GM12878 (cell line): ENCODE results near the gene USP5. TPM values are rescaled to one million over a fixed set of nuclear protein-coding genes. Genes with fewer than 3 reads are reported as not detected.

Experiments used
- ATF7 ChIP-seq: fragments of 450-650 bp; IDR thresholded peaks from 2 replicates; pipeline ENCODE4 v1.6.1; 2016; ENCODE audit warnings: low read depth, mild to moderate bottlenecking
- BHLHE40 ChIP-seq, 2 experiments: fragments of 450-650 bp in 1 of 2; IDR thresholded peaks; 2 replicates each; pipeline ENCODE4 v1.6.1; 2011 to 2017; ENCODE audit warnings: low read depth in 2 of 2, borderline replicate concordance in 1 of 2, improper control_type of control experiment in 1 of 2, low read length in 1 of 2, mild to moderate bottlenecking in 1 of 2
- BRCA1 ChIP-seq: IDR thresholded peaks from 2 replicates; pipeline ENCODE4 v1.6.1; 2011; ENCODE audit warnings: low read depth, low read length, improper control_type of control experiment
- GATAD2B ChIP-seq: fragments of 450-650 bp; conservative IDR thresholded peaks from 2 replicates; pipeline ENCODE4 v1.6.1; 2017; ENCODE audit warnings: low read depth, mild to moderate bottlenecking, moderate library complexity
- HCFC1 ChIP-seq: fragments of 150-350 bp; IDR thresholded peaks from 2 replicates; pipeline ENCODE4 v1.6.1; 2014; ENCODE audit warnings: low read length
- IKZF1 ChIP-seq: fragments of 450-650 bp; conservative IDR thresholded peaks from 2 replicates; pipeline ENCODE4 v1.6.1; 2017; ENCODE audit warnings: antibody characterized with exemption, mild to moderate bottlenecking
- IKZF2 ChIP-seq, 2 experiments: fragments of 450-650 bp; IDR thresholded peaks; 2 replicates each; pipeline ENCODE4 v1.6.1; 2017; ENCODE audit warnings: mild to moderate bottlenecking in 2 of 2, moderate library complexity in 2 of 2
- MEF2B ChIP-seq: fragments of 450-650 bp; IDR thresholded peaks from 2 replicates; pipeline ENCODE4 v1.6.1; 2018; ENCODE audit warnings: mild to moderate bottlenecking, moderate library complexity; ENCODE audit not compliant: partially characterized antibody, poor library complexity, severe bottlenecking
- NBN ChIP-seq: fragments of 450-650 bp; IDR thresholded peaks from 2 replicates; pipeline ENCODE4 v1.6.1; 2016
- RB1 ChIP-seq: fragments of 450-650 bp; formaldehyde crosslinking; IDR thresholded peaks from 2 replicates; pipeline ENCODE4 v1.6.1; 2017; ENCODE audit warnings: mild to moderate bottlenecking, borderline replicate concordance
- RELA ChIP-seq: fragments of 450-650 bp; IDR thresholded peaks from 2 replicates; pipeline ENCODE4 v1.8.0; 2014; ENCODE audit warnings: borderline replicate concordance; ENCODE audit not compliant: partially characterized antibody
- RUNX3 ChIP-seq: IDR thresholded peaks from 2 replicates; pipeline ENCODE4 v1.6.1; 2012; ENCODE audit warnings: low read length, inconsistent platforms
- SIX5 ChIP-seq: IDR thresholded peaks from 2 replicates; pipeline ENCODE4 v1.6.1; 2011; ENCODE audit warnings: mild to moderate bottlenecking, low read depth, low read length, moderate library complexity; ENCODE audit not compliant: severe bottlenecking
- SP1 ChIP-seq: IDR thresholded peaks from one replicate; pipeline ENCODE4 v1.6.1; 2011; ENCODE audit warnings: low read depth, low read length
- SUZ12 ChIP-seq: fragments of 200-600 bp; sonication (generic); IDR thresholded peaks from one replicate; pipeline ENCODE4 v1.6.1; 2018; ENCODE audit warnings: antibody characterized with exemption, mild to moderate bottlenecking; ENCODE audit not compliant: unreplicated experiment
- ZBTB40 ChIP-seq: fragments of 450-650 bp; IDR thresholded peaks from 2 replicates; pipeline ENCODE4 v1.6.1; 2016; ENCODE audit warnings: mild to moderate bottlenecking, moderate library complexity, borderline replicate concordance
- polyA plus RNA-seq, 11 experiments: library from polyadenylated mRNA; depleted of rRNA in 4 of 11; unstranded in 6 of 11; stranded (reverse) in 5 of 11; fragments of >200 nt; fragmentation: Nextera tagmentation in 4 of 11; fragmentation: Illumina TruSeq in 1 of 11; extraction: Ambion mirVana in 4 of 11; extraction: Trizol in 1 of 11; gene quantifications; 1 replicate in 1 of 11; 2 replicates in 10 of 11; pipeline versions ENCODE4 v1.2.1 to v1.2.3, GENCODE V29; 2011 to 2016; ENCODE audit warnings: inconsistent platforms in 2 of 11, missing spikeins in 2 of 11, low read depth in 1 of 11
- total RNA-seq, 4 experiments: library from RNA; depleted of rRNA in 3 of 4; stranded (reverse); fragments of >200 nt in 3 of 4; fragmentation: Illumina TruSeq in 1 of 4; extraction: Trizol in 1 of 4; gene quantifications; 2 replicates each; pipeline versions ENCODE4 v1.2.1 to v1.2.3, GENCODE V29; 2013 to 2021
- TF ChIP-seq, protein P1 (sequence below): IDR thresholded peaks from 2 replicates; pipeline ENCODE4 v1.6.1; 2012; ENCODE audit warnings: low read depth, low read length, improper control_type of control experiment
- TF ChIP-seq, protein P2 (sequence below): fragments of 450-650 bp; IDR thresholded peaks from 2 replicates; pipeline ENCODE4 v1.6.1; 2016; ENCODE audit warnings: mild to moderate bottlenecking
- TF ChIP-seq, protein P3 (sequence below): fragments of 450-650 bp; conservative IDR thresholded peaks from 2 replicates; pipeline ENCODE4 v1.6.1; 2017; ENCODE audit warnings: mild to moderate bottlenecking, moderate library complexity
- TF ChIP-seq, protein P4 (sequence below): fragments of 450-650 bp; IDR thresholded peaks from 2 replicates; pipeline ENCODE4 v1.6.1; 2017; ENCODE audit warnings: low read depth, mild to moderate bottlenecking, moderate library complexity

The USP5 gene
- total and polyA plus RNA-seq, 10 of the 15 experiments (the other 5 are each of a cell fraction or from before 2014, with no cell fraction given) = 2.5 to 124 (median 74.6) TPM

DNA sequence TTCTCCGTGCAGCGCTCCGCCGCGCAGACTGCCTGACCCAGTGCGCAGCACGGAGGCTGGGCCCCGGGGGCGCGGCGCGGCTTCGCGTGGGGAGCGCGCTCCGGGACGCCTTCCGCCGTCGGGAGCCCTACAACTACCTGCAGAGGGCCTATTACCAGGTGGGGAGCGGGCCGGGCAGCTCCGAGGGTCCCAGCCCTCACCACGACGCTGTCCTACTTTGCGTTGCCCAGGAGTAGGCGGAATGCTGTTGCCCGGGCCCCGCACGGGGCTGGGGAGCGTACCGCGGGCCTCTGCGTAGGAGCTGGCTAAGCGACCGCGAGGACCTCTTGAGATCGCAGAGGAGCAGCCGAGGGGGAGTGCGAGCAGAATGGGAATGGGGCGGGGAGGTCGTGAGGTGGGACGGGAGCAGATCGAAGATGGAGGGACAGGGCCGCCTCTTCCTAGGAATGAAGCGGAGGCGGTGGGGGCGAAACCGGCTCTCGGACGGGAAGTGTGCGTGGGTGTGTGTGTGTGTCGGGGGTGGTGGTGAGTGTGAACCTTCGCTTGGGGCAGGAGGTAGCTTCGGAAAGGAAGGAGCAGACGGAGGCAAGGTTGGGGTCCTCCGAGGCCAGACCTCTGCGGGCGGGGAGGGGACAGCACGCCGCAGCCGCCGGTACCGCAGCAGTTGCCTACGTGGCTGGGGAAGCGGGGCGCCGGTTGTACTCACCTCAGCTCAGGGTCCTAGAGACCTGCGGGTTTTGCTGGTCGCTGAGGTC lies 23.0 kb upstream of the USP5 start (continued):
- TF ChIP-seq RELA = peak; percentile 7
- peak in 1 of 2 experiments; percentile 15; a peak in 1 of 4 replicates for TF ChIP-seq BHLHE40 (IDR thresholded peaks at IDR 0.05; ENCODE audit: borderline replicate concordance in 1 of 2, low read depth in 2 of 2, low read length in 1 of 2)
- TF ChIP-seq RB1 = no peak
- no peak for TF ChIP-seq HCFC1
- peak; percentile 66 for TF ChIP-seq IKZF1
- 0 out of 2 replicates have a peak, but pooled peaks have one; percentile 28 for TF ChIP-seq ZBTB40
- peak; percentile 61 to 71 for TF ChIP-seq IKZF2 (IDR thresholded peaks at IDR 0.05)
- TF ChIP-seq, protein P1, sequence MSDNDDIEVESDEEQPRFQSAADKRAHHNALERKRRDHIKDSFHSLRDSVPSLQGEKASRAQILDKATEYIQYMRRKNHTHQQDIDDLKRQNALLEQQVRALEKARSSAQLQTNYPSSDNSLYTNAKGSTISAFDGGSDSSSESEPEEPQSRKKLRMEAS = no peak
- peak; percentile 33 for TF ChIP-seq MEF2B
- TF ChIP-seq, protein P2, sequence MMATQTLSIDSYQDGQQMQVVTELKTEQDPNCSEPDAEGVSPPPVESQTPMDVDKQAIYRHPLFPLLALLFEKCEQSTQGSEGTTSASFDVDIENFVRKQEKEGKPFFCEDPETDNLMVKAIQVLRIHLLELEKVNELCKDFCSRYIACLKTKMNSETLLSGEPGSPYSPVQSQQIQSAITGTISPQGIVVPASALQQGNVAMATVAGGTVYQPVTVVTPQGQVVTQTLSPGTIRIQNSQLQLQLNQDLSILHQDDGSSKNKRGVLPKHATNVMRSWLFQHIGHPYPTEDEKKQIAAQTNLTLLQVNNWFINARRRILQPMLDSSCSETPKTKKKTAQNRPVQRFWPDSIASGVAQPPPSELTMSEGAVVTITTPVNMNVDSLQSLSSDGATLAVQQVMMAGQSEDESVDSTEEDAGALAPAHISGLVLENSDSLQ = 0 out of 2 replicates have a peak, but pooled peaks have one; percentile 10
- 0 out of 2 replicates have a peak, but pooled peaks have one; percentile 5 for TF ChIP-seq GATAD2B
- TF ChIP-seq BRCA1 = no peak
- TF ChIP-seq SP1 = peak; percentile 35
- TF ChIP-seq, protein P3, sequence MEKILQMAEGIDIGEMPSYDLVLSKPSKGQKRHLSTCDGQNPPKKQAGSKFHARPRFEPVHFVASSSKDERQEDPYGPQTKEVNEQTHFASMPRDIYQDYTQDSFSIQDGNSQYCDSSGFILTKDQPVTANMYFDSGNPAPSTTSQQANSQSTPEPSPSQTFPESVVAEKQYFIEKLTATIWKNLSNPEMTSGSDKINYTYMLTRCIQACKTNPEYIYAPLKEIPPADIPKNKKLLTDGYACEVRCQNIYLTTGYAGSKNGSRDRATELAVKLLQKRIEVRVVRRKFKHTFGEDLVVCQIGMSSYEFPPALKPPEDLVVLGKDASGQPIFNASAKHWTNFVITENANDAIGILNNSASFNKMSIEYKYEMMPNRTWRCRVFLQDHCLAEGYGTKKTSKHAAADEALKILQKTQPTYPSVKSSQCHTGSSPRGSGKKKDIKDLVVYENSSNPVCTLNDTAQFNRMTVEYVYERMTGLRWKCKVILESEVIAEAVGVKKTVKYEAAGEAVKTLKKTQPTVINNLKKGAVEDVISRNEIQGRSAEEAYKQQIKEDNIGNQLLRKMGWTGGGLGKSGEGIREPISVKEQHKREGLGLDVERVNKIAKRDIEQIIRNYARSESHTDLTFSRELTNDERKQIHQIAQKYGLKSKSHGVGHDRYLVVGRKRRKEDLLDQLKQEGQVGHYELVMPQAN = no peak
- peak; percentile 44; the same call in 1 of the 2 replicates for TF ChIP-seq RUNX3
- no peak for TF ChIP-seq SIX5
- TF ChIP-seq SUZ12 = peak; percentile 37
- peak; percentile 77 for TF ChIP-seq ATF7
- TF ChIP-seq, protein P4, sequence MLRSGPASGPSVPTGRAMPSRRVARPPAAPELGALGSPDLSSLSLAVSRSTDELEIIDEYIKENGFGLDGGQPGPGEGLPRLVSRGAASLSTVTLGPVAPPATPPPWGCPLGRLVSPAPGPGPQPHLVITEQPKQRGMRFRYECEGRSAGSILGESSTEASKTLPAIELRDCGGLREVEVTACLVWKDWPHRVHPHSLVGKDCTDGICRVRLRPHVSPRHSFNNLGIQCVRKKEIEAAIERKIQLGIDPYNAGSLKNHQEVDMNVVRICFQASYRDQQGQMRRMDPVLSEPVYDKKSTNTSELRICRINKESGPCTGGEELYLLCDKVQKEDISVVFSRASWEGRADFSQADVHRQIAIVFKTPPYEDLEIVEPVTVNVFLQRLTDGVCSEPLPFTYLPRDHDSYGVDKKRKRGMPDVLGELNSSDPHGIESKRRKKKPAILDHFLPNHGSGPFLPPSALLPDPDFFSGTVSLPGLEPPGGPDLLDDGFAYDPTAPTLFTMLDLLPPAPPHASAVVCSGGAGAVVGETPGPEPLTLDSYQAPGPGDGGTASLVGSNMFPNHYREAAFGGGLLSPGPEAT = peak; percentile 67; the same call in 1 of the 2 replicates
- TF ChIP-seq NBN = peak; percentile 89
- TF ChIP-seq, all 136 proteins: peak for 24
